AG08395 (cell line): ENCODE measurements around the gene ZNF669.
"Not testable (repeated sequence)": the region's sequence is repeated elsewhere in the genome, so short reads cannot be mapped to it uniquely, and the experiment has no call there.

Source experiments
- DNase-seq: peaks from one replicate; pipeline ENCODE4 v3.0.0; 2012; ENCODE audit warnings: mixed read lengths, low spot score

The ZNF669 gene

DNA sequence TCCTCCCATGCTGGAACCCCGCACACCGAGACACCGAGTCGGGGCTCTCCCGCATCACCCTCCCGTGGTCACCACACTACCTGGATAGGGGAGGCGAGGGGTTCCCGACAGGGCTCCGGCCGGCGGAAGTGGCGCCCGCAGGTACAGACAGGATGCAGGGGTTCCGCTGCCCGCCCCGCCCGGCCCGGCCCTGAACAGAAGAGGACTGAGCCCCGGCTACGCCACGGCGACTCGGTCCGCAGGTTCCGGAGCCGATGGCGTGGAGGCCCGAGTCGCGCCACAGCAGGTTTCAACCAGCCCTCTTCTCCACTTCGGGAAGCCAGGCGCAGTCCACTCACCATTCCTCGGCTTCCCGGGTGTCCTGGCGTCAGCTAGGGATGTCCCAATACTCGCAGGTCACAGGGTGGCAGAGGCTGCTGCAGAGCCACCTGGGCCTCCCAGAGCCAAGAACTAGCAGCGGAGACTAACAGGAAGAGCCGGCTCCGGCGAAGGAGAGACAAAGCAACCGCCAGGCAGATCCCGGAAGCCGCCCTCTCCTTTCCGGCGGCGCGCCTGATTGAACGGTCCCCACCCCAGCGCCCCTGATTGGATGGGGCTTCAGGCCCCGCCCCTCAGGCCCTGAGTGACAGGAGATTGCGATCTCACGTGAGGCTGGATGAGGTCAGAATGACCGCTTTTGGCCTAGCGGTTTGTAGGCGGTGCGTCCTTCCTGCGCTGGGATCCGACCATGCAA is at the start of gene ZNF669:
Gene ZNF669, minus strand, starts transcription at position 498 of the 733 bp plus-strand sequence. Its CDS starts 157 bp downstream, at position 341.
- peak; percentile 98 for DNase-seq

DNA sequence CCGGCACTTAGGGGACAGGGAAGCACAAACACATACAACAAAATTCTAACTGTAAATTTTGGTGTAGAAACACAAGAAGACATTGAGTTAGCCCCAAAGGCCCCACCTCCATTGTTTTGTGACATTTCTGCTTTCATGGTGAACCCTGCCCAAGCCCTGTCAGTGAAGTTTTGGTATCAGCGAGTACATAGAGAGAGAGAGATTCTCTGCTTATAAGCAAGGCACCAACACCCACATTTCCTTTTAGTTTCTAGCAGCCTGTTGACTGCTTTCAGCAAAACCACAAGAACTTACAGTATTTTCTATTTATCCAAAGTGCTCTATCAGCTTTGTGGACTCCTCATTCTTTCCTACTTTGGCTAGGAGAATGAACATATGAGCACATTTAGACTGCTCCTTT is 43.6 kb upstream of the ZNF669 start:
- no peak for DNase-seq

DNA sequence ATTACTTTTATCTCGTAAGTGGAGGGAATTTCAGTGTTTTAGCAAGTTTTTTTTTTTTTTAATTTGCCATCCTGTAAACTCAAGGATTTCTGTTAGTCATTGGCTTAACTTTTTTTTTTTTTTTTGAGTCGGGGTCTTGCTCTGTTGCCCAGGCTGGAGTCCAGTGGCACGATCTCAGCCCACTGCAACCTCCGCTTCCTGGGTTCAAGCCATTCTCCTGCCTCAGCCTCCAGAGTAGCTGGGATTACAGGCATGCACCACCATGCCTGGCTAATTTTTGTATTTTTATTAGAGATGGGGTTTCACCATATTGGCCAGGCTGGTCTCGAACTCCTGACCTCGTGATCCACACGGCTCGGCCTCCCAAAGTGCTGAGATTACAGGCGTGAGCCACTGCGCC is 43.0 kb upstream of the ZNF669 start:
- DNase-seq, result not testable (repeated sequence)

DNA sequence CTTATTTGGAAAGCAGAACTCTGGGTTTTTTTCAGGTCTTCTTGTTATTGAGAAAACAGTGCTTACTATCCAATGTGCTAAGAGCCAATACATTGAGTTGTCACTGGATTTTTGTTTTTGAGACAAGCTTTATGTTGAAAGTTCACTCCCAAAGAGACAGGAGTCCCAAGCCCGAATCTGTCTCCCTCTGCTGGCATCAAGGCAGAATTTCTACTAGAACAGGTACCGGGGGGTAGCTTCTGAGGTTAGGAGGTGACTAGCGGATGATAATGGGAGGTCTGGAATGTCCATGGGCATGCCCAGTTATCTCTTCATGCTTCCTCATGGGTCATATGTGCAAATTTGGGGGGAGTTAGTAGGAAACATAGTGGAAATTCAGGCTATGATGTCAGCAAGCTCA is 42.5 kb upstream of the ZNF669 start:
- DNase-seq, result no peak

DNA sequence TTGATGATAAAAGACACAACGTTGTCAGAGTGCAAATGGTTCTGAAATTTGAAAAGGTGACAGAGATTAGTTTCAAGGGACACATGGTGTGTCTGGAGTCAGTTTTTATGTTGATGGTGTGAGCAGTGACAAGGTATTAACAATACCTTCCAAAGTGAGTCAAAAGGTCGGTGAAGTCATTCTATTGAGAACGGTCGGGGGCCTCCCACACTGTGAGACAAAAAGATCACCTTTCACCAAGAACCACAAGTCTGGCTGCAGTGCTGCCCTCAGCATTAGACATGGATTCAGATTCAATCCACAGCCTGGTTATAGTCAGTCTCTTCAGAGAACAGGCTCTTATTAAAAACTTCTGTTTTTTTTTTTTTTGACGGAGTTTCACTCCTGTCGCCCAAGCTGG is 41.1 kb upstream of the ZNF669 start:
- DNase-seq, result no peak

DNA sequence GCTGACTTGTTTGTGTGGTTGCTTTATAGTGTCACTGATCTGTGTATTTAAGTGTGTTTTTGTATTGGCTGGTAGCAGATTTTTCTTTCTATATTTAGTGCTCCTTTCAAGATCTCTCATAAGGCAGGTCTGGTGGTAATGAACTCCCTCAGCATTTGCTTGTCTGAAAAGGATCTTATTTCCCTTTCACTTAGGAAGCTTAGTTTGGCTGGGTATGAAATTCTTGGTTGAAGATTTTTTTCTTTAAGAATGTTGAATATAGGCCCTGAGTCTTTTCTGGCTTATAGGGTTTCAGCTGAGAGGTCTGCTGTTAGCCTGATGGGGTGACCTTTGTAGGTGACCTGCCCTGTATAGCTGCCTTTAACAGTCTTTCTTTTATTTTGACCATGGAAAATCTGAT is 35.4 kb upstream of the ZNF669 start:
- not testable (repeated sequence) for DNase-seq

DNA sequence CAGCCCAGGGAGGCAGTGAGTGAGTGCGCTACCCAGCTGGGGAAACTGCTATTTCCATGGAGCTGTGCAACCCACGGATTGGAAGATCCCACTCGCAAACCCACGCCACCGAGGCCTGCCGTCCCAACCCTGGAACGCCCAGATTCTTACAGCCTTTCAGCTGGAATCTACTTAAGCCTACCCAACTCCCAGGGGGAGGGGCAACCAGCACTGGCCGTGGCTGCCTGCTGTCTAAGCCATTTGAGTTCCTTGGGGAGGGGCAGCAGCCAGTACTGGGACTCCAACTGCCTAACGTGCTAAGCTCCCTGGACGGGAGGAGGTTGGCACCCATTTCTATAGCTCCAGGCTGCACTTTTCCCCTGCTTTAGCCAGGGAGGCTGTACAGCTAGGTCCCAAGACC is 27.1 kb upstream of the ZNF669 start:
- no peak for DNase-seq

DNA sequence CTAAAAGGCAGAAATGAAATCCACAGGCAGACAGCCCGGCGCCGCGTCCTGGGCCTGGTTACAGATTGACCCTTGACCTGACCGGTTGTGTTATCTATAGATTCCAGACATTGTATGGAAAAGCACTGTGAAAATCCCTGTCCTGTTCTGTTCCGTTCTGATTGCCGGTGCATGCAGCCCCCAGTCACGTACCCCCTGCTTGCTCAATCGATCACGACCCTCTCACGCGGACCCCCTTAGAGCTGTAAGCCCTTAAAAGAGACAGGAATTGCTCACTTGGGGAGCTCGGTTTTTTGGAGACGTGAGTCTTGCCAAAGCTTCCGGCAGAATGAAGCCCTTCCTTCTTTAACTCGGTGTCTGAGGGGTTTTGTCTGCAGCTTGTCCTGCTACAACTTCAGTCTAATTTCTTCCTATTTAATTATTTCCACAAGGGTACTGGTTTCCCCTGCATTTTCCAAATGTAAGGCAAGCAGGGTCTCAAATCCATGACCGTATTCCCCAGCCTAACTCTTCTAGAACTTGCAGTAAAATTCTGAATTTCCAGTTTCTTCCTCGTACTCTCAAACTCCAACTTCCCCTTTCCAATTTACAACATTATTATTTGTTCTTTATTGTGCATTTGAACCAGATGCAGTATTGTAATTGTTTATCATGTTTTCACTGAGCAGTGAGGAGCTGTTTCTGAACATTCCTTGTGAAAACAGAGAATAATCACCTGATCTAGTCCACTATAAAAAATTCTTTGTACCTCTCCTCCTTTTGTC is 23.5 kb upstream of the ZNF669 start:
- not testable (repeated sequence) for DNase-seq

DNA sequence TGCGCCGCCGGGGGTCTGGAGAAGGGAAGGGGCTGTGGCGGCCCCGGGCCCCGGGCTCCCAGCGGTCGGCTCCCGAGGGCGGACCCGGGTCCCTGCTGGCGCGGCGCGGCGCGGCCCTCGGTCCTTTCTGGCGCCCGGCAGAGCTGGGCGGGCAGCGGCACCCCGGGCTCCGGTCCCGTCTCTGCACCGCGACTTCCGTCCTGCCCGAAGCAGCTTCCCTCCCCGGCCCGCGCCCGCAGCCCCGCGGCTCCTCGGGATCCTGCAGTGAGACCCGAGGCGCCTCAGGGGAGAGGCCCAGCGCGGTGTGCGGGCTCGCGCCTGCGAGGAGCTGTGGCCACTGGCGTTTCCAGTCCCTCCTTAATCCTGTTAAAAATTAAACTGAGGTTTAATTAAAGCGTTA is 22.4 kb upstream of the ZNF669 start:
- DNase-seq, result not testable (repeated sequence)

DNA sequence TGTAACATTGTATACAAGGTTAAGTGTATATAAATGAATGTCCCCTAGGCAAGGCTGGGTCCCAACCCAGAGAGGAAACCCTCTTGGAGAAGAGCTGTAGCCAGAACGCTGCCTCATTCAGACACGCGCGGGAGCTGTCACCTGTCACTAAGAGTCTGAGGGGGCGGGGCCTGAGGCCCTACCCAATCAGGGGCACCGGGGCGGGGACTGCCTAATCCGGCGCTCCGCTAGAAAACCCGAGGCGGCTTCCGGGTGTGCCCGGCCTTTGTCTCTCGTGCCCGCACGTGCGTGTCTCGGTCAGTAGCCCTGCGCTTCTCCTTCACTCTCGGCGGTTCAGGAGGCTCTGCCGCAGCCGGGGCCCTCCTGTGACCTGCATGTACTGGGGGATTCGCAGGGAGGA is 22.0 kb upstream of the ZNF669 start:
- not testable (repeated sequence) for DNase-seq

DNA sequence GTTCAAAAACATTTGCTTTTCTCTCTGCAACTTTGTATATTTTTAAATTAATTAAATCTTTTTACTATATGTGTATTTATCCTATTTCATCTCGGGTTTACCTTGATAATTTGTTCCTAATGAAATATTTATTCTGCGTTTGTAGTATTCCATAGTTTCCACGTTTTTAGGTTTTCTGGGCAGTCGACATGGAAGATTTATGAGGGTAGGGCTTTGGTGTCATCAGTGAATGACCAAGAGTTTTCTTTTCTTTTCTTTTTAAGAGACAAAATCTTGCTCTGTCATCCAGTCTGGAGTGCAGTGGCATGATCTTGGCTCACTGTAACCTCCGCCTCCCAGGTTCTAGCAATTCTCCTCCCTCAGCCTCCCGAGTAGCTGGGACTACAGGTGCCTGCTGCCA is 17.2 kb upstream of the ZNF669 start:
- no peak for DNase-seq

DNA sequence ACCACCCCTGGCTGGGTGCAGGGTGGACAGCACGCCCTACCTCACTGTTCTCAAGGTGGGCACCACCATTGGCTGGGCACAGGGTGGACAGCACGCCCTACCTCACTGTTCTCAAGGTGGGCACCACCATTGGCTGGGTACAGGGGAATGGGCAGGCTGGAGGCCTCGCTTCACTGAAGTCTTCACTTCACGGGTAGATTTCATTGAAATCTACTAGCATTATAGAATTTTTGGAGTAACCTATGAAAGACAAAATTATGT is 16.2 kb upstream of the ZNF669 start:
- not testable (repeated sequence) for DNase-seq

DNA sequence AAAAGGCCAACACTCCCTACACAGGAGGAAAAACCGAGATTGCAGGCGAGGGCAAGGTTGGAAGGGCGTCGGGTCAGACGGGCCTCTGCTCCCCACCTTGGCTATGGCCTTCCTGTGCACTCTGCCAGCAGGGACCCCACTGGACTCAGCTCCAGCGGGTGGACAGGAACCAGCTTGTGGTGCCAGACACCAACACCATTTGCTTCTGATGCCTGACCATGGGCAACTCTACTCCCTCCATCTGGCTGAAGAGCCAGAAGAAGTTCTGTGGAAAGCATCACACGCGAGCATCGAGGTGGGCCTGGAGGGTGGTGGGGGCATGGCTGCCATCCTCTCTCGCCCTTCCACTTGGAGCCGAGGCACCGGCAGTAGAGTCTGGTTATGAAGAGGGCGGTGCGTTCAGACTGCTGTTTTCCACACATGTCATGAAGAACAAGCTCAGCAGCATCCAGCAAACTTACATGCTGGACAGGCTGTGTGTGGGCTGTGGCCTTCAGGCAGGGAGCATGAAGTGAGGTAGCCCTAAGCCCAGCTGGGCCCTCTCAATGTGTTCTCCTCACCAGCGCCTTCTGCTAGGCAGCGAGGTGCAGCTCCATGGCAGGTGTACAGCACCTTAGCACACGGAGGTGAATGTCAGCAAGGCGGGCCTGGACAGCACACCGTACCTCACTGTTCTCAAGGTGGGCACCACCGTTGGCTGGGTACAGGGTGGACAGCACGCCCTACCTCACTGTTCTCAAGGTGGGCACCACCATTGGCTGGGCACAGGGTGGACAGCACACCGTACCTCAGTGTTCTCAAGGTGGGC is 15.6 kb upstream of the ZNF669 start:
- no peak for DNase-seq

DNA sequence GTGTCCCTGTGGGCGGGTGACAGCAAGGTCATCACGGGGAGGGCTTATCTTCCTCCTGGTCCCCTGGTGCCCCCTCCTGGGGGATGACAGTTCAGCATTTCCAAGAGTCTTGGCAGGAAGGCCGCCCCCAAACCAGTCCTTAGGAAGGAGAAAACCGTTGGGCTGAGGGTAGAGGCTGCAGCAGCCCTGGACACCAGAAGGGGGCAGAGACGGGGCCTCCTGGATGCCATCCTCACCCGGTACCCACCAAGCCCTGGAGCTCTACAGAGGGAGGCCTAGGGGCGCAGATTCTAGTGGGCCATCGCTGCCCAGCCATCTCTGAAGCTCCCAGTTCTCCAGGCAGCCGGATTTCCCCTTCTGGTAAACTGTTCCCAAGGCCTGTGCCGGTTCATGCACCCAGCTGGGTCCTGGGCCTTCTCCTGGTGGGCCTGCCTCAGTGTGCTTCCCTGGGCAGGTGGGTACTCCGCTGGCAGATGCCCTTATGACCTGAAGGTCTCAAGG is 14.8 kb upstream of the ZNF669 start:
- DNase-seq, result peak; percentile 20

DNA sequence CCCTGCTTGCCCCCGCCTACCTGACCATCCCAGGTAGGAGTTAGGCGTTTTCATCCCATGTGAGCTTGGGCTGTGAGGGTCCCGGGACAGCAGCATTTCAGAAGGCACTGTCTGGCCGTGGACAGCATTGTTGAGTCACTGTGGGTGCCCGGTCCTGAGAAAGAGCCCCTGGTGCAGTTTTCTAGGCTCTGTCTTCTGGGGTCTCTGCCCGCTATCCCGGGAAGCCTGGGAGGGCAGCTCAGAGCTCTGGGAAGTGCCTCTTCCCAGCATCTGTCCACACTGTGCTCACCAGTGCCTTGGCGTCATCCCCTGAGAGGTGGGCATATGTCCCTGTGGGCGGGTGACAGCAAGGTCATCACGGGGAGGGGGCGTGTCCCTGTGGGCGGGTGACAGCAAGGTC is 11.4 kb upstream of the ZNF669 start:
- no peak for DNase-seq

DNA sequence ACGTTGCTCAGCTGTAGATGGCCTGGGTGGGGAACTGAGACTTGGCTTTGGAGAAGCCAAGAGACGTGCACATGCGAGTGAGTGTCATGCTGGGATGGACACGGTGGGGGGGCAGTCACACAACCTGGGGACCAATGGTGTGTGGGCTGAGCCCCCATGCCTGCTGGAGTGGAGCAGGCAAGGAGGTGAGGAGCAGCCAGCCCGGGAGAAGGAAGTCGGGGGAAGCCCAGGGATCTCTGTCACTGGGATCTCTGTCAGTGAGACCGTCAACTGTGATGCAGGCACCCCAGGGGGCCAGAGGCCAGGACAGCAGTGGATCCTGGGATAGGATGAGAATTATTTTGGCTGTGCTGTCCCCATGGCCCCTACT is 11.0 kb upstream of the ZNF669 start:
- DNase-seq, result no peak

DNA sequence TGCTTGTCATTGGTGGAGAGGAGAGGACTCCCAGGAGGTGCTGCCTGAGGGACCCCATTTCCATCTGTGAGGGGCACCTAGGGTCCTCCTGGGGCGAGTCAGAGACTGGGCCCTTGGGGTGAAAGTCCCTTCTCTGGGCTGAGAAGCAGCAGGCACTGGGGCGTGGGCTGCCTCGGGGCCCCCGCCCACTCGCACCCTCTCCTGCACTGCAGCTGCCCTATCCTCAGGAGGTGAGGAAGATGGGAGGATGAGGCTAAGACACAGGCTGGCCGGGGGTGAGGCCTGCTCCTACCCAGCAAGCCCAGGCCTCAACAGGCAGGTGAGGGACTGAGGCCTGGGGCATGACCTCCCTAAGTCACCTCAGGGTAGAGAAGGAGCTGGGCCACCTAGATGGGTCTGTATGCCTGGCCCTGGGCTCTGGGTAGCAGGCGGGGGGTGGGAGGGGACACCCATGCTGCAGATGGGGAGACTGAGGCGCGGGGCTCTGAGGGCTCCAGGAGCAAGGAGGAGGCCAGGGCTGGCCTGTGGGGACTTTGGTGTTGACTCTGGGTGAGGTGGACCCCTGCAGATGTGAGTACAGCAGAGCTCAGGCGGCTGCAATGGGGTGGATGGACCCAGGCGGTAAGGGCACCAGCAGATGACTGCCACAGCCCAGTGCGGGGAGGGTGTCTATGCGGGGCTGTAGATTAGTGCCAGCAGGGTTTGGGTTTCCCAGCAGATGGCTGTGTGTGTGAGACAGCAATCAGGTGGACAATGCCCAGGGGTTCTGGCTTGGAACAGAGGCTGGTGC is 10.4 kb upstream of the ZNF669 start:
- no peak for DNase-seq

DNA sequence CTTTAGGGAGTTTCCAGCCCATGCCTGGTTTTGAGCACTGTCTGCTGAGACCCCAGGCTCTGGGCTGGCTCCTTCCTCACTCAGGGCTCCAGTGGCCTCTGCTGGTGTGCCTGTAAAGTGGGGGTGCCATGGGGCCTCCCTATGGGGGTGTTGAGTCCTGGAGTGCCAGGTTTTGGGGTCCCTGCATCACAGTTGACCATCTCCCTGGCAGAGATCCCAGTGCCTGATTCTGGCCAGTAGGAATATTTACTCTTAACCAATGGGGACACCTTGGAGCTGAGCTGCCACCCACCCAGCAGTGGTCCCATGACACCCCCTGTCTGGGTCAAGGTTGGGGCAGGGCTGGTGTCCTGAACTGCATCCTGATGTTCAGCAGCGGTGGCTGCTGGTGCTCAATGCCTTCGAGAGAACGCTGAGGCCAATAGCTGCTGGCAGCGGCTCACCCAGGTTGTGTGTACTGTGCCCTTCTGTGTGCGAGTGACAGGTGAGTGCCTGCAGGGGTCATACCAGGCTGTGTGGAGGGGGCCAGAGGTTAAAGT is 9.6 kb upstream of the ZNF669 start:
- no peak for DNase-seq

DNA sequence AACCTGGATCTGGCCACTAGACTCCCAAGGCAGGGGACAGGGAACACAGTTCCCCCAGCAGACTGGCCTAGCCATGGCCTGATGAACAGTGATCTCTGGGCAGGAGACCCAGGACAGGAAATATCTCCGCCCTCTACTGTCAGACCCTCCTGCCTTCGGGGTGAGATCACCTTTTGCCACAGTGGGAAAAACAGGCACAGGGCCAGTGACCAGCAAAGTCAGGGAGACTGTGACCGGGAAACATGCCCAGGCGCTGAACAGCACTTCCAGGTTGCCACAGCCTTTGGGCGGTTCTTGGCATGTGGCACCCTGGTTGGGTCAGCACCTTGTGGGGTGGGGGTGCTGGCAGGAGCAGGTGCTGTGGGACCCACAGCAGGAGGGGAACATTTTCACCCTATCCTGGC is 8.9 kb upstream of the ZNF669 start:
- DNase-seq, result peak; percentile 18

DNA sequence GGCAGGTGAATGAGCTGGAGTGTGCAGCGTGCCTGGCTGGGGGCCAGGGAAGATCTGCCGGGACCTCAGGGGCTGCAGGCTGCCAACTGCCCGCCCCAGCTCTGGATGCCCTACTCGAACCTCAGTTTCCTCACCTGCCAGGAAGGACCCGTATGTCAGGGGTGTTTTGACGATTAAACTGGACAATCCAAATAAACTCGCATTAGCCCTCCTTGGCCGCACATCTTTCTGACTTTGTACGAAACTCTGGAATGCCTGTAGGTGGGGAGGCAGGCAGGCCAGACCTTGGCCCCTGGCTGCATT is 8.3 kb upstream of the ZNF669 start:
- DNase-seq, result no peak

DNA sequence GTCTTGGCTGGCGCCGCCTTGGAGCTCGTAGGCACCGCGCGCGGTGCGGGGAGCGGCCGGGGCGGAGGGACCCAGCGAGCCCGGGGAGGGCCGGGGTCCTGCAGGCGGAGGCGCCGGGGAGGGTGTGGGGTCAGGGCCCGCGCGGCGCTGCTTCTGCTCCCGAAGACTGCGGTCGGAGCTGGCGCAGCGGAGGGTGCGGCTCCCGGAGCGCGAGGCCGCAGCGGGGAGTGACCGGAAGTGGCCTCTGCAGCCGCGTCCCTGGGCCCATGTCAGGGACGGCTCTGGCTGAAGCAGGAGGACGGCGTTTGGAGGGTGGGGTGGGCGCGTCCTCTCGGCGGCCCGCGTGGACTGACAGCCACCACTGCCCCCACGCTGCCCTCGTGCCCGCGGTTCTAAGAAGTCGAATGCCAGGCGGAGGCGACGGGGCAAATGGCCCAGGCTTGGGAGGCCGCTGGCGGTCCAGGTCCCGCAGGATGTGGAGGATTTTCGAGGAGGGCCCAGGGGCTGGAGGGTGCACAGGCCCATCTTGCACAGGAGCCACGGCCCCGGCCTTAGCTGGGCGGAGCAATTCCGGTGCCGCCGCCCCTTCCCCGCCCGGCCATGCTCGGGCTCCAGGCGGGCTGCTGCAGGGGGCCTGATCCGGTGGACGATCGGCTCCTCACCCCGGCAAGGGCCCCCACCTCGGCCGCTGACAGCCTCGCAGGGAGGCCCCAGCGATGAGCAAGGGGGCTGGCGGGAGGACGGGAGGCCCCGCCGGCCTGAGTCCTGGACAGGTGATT is 7.7 kb upstream of the ZNF669 start:
- peak; percentile 72 for DNase-seq
